ENCODE data around the gene SMPD4.

DNA sequence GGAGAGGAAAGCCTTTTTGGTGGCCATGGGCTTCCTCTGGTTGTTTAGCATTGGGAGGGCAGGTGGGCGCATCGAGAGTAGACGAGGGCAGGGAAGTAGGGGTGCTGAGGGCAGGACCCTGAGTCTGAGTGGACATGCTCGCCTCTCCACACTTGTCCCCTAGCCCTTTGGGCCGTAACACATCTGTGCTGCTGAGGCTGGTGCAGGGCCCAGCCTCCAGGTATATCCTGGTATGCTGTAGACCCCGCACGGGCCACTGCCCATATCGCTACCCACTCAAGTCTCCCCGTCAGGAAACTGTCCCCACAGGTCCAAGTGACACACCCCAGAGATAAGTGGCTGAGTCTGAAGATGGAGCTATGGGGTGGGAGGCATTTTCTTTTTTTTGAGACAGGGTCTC, 22.8 kb downstream of the SMPD4 start:
- TF ChIP-seq CTCF (conservative IDR thresholded peaks at IDR 0.05 in 1 of 2, IDR thresholded peaks at IDR 0.05 in 1 of 2; ENCODE audit: low read depth in 1 of 2, low read length in 2 of 2) (no peak), EZH2 (IDR thresholded peaks at IDR 0.05; ENCODE audit: low read length, missing control alignments) (no peak)
